Measurements from ENCODE around the gene BCAR1.
"Not testable (repeated sequence)": the region's sequence is repeated elsewhere in the genome, so short reads cannot be mapped to it uniquely, and the experiment has no call there.

BCAR1 gene

GRCh38 chr16:75246504-75247205 is 4.8 kb downstream of the BCAR1 start:
- Histone ChIP-seq H3K27ac (ENCODE audit: low read length) (peak overlapping the region; percentile 95), H3K36me3 (ENCODE audit: control insufficient read depth in 2 of 2, insufficient read depth in 2 of 2, low read length in 2 of 2) (peaks cover 4 to 6% of the 10 kb centered on the region in 2 donors), H3K27me3 (ENCODE audit: control insufficient read depth in 1 of 2, insufficient read depth in 2 of 2, low read length in 2 of 2) (no peaks in the 10 kb centered on the region), H3K9ac (ENCODE audit: low read length in 2 of 2) (peak overlapping the region in 1 of 2 donors; percentile 53), H3K4me1 (ENCODE audit: control insufficient read depth, insufficient read depth, low read length) (peaks cover 78% of the 10 kb centered on the region), H3K4me3 (ENCODE audit: low read length in 2 of 2) (no peak overlapping the region), H3K9me3 (ENCODE audit: control insufficient read depth in 2 of 2, low read length in 2 of 2) (no peaks in the 10 kb centered on the region)

GRCh38 chr16:75244844-75245758 is 6.3 kb downstream of the BCAR1 start:
- peaks cover 11 to 15% of the 10 kb centered on the region in 2 donors for H3K36me3 ChIP-seq (ENCODE audit: control insufficient read depth in 2 of 2, insufficient read depth in 2 of 2, low read length in 2 of 2)
- no peaks in the 10 kb centered on the region for H3K9me3 ChIP-seq (ENCODE audit: control insufficient read depth in 2 of 2, low read length in 2 of 2)
- peaks cover 80% of the 10 kb centered on the region for H3K4me1 ChIP-seq (ENCODE audit: control insufficient read depth, insufficient read depth, low read length)
- H3K4me3 ChIP-seq (ENCODE audit: low read length in 2 of 2): peak overlapping the region in 1 of 2 donors; percentile 44
- no peaks in the 10 kb centered on the region for H3K27me3 ChIP-seq (ENCODE audit: control insufficient read depth in 1 of 2, insufficient read depth in 2 of 2, low read length in 2 of 2)
- peak overlapping the region; percentile 53 to 66 for H3K9ac ChIP-seq (ENCODE audit: low read length in 2 of 2)
- H3K27ac ChIP-seq (ENCODE audit: low read length): peak overlapping the region; percentile 95

- H3K9me3 ChIP-seq (ENCODE audit: control insufficient read depth in 2 of 2, low read length in 2 of 2): no peaks in the 10 kb centered on the region
- H3K4me3 ChIP-seq (ENCODE audit: low read length in 2 of 2): peak overlapping the region in 1 of 2 donors; percentile 44
- peaks cover 80% of the 10 kb centered on the region for H3K4me1 ChIP-seq (ENCODE audit: control insufficient read depth, insufficient read depth, low read length)
- H3K27ac ChIP-seq (ENCODE audit: low read length): peak overlapping the region; percentile 95
- H3K36me3 ChIP-seq (ENCODE audit: control insufficient read depth in 2 of 2, insufficient read depth in 2 of 2, low read length in 2 of 2): peaks cover 11 to 15% of the 10 kb centered on the region in 2 donors
- H3K9ac ChIP-seq (ENCODE audit: low read length in 2 of 2): peak overlapping the region; percentile 53 to 66
- no peaks in the 10 kb centered on the region for H3K27me3 ChIP-seq (ENCODE audit: control insufficient read depth in 1 of 2, insufficient read depth in 2 of 2, low read length in 2 of 2)
Measured at GRCh38 chr16:75244225-75244809, 7.1 kb downstream of the BCAR1 start.

- no peaks in the 10 kb centered on the region for H3K9me3 ChIP-seq (ENCODE audit: control insufficient read depth in 2 of 2, low read length in 2 of 2)
- H3K27me3 ChIP-seq (ENCODE audit: control insufficient read depth in 1 of 2, insufficient read depth in 2 of 2, low read length in 2 of 2): no peaks in the 10 kb centered on the region
- H3K4me1 ChIP-seq (ENCODE audit: control insufficient read depth, insufficient read depth, low read length): peaks cover 80% of the 10 kb centered on the region
- H3K4me3 ChIP-seq (ENCODE audit: low read length in 2 of 2): peak overlapping the region in 1 of 2 donors; percentile 29
- H3K36me3 ChIP-seq (ENCODE audit: control insufficient read depth in 2 of 2, insufficient read depth in 2 of 2, low read length in 2 of 2): peaks cover 11 to 15% of the 10 kb centered on the region in 2 donors
- no peak overlapping the region for H3K9ac ChIP-seq (ENCODE audit: low read length in 2 of 2)
- H3K27ac ChIP-seq (ENCODE audit: low read length): peak overlapping the region; percentile 95
Measured at GRCh38 chr16:75243667-75244224, 7.7 kb downstream of the BCAR1 start.

GRCh38 chr16:75242436-75243078 is 8.9 kb downstream of the BCAR1 start:
- peaks cover 11 to 15% of the 10 kb centered on the region in 2 donors for H3K36me3 ChIP-seq (ENCODE audit: control insufficient read depth in 2 of 2, insufficient read depth in 2 of 2, low read length in 2 of 2)
- H3K4me3 ChIP-seq (ENCODE audit: low read length in 2 of 2); H3K9ac ChIP-seq (ENCODE audit: low read length in 2 of 2): not testable (repeated sequence)

GRCh38 chr16:75241955-75242354 is 9.5 kb downstream of the BCAR1 start:
- Histone ChIP-seq H3K9ac (ENCODE audit: low read length in 2 of 2) (no peak overlapping the region), H3K36me3 (ENCODE audit: control insufficient read depth in 2 of 2, insufficient read depth in 2 of 2, low read length in 2 of 2) (peaks cover 11 to 15% of the 10 kb centered on the region in 2 donors), H3K27me3 (ENCODE audit: control insufficient read depth in 1 of 2, insufficient read depth in 2 of 2, low read length in 2 of 2) (no peaks in the 10 kb centered on the region), H3K4me3 (ENCODE audit: low read length in 2 of 2) (no peak overlapping the region), H3K9me3 (ENCODE audit: control insufficient read depth in 2 of 2, low read length in 2 of 2) (no peaks in the 10 kb centered on the region), H3K4me1 (ENCODE audit: control insufficient read depth, insufficient read depth, low read length) (peaks cover 80% of the 10 kb centered on the region), H3K27ac (ENCODE audit: low read length) (no peak overlapping the region)

More at GRCh38 chr16:75242436-75243078, 8.9 kb downstream of the BCAR1 start:
- H3K27me3 ChIP-seq (ENCODE audit: control insufficient read depth in 1 of 2, insufficient read depth in 2 of 2, low read length in 2 of 2); H3K9me3 ChIP-seq (ENCODE audit: control insufficient read depth in 2 of 2, low read length in 2 of 2); H3K27ac ChIP-seq (ENCODE audit: low read length): not testable (repeated sequence)
- peaks cover 80% of the 10 kb centered on the region for H3K4me1 ChIP-seq (ENCODE audit: control insufficient read depth, insufficient read depth, low read length)

- H3K4me3 ChIP-seq (ENCODE audit: low read length in 2 of 2): no peak overlapping the region
- no peak overlapping the region for H3K27ac ChIP-seq (ENCODE audit: low read length)
- H3K27me3 ChIP-seq (ENCODE audit: control insufficient read depth in 1 of 2, insufficient read depth in 2 of 2, low read length in 2 of 2): no peaks in the 10 kb centered on the region
- no peak overlapping the region for H3K9ac ChIP-seq (ENCODE audit: low read length in 2 of 2)
- peaks cover 13 to 20% of the 10 kb centered on the region in 2 donors for H3K36me3 ChIP-seq (ENCODE audit: control insufficient read depth in 2 of 2, insufficient read depth in 2 of 2, low read length in 2 of 2)
- peaks cover 77% of the 10 kb centered on the region for H3K4me1 ChIP-seq (ENCODE audit: control insufficient read depth, insufficient read depth, low read length)
- no peaks in the 10 kb centered on the region for H3K9me3 ChIP-seq (ENCODE audit: control insufficient read depth in 2 of 2, low read length in 2 of 2)
Measured at GRCh38 chr16:75241412-75241811, 10.0 kb downstream of the BCAR1 start.

GRCh38 chr16:75240633-75241032 is 10.8 kb downstream of the BCAR1 start:
- H3K9ac ChIP-seq (ENCODE audit: low read length in 2 of 2); H3K27ac ChIP-seq (ENCODE audit: low read length); H3K27me3 ChIP-seq (ENCODE audit: control insufficient read depth in 1 of 2, insufficient read depth in 2 of 2, low read length in 2 of 2); H3K4me3 ChIP-seq (ENCODE audit: low read length in 2 of 2); H3K9me3 ChIP-seq (ENCODE audit: control insufficient read depth in 2 of 2, low read length in 2 of 2): not testable (repeated sequence)
- peaks cover 69% of the 10 kb centered on the region for H3K4me1 ChIP-seq (ENCODE audit: control insufficient read depth, insufficient read depth, low read length)
- H3K36me3 ChIP-seq (ENCODE audit: control insufficient read depth in 2 of 2, insufficient read depth in 2 of 2, low read length in 2 of 2): peaks cover 18 to 23% of the 10 kb centered on the region in 2 donors

- Histone ChIP-seq H3K4me1 (ENCODE audit: control insufficient read depth, insufficient read depth, low read length) (peaks cover 61% of the 10 kb centered on the region), H3K9me3 (ENCODE audit: control insufficient read depth in 2 of 2, low read length in 2 of 2) (no peaks in the 10 kb centered on the region), H3K27ac (ENCODE audit: low read length) (peak overlapping the region; percentile 62), H3K36me3 (ENCODE audit: control insufficient read depth in 2 of 2, insufficient read depth in 2 of 2, low read length in 2 of 2) (peaks cover 22 to 23% of the 10 kb centered on the region in 2 donors), H3K27me3 (ENCODE audit: control insufficient read depth in 1 of 2, insufficient read depth in 2 of 2, low read length in 2 of 2) (no peaks in the 10 kb centered on the region), H3K9ac (ENCODE audit: low read length in 2 of 2) (no peak overlapping the region), H3K4me3 (ENCODE audit: low read length in 2 of 2) (no peak overlapping the region)
Measured at GRCh38 chr16:75239542-75240122, 11.8 kb downstream of the BCAR1 start.

Data from stomach smooth muscle (tissue), 2 donors.